HG03342 (cell line): Measurements from ENCODE around the gene ACAT2.
A peak's percentile ranks its signal among the peaks of the same experiment; 100 is the strongest.
"Not testable (repeated sequence)": the region's sequence is repeated elsewhere in the genome, so short reads cannot be mapped to it uniquely, and the experiment has no call there.

Source experiments
- ATAC-seq: cut with Tn5 transposase; IDR thresholded peaks from one replicate; pipeline ENCODE4 v1.9.1; 2021; ENCODE audit warnings: mild to moderate bottlenecking, moderate library complexity; ENCODE audit not compliant: unreplicated experiment

The ACAT2 gene

DNA sequence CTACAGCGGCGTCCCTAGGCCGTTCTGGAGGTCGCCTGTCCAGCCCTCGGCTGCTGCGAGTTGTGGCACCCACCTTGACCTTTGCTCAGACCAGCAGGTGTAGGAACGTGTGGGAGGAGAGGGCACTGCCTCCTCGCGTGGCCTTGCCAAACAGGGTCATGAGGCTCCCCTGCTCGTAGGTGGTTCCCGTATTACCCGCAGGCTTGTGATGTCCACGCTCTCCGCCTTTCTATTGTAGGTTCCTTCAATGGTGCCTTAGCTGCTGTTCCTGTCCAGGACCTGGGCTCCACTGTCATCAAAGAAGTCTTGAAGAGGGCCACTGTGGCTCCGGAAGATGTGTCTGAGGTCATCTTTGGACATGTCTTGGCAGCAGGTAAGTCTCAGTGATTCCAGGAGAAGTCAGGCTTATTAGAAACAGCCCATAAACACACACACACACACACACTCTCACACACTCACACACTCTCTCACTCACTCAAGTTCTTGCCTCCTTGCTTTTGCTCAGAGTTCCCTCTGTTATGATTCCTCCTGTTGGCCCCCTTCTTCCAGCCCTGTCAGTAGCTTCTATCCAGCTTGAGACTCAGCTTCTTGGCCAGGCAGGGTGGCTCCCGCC, 942 bp downstream of the ACAT2 start:
- ATAC-seq: peak; percentile 3

DNA sequence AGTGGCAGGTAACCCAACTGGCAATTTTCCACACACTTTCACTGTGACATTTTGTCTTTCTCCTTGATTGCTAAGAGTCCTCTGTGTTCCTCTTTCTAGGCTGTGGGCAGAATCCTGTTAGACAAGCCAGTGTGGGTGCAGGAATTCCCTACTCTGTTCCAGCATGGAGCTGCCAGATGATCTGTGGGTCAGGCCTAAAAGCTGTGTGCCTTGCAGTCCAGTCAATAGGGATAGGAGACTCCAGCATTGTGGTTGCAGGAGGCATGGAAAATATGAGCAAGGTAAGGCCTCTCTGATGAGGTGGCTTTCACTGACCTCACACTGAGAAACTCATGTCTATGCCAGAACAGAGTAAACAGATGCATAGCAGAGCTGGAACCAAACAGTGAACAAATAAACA, 5.1 kb downstream of the ACAT2 start:
- ATAC-seq: no peak

DNA sequence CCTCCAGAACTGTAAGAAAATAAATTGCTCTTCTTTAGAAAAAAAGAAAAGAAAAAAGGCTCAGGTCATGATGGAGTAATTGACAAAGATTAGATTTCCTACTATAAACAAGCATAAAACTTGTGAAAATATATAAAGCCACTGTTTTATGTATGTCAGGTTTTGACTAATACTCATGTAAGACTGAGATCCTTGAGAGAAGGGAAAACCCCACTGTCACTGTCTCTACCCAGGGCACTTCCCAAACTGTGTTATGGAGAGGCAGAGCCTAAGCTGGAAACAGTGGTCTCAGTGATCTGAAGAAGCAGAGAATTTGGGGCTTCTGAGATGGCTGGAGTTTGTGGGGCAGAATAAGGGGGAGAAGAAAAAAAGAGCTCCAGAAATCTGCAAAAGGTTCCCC, 7.6 kb downstream of the ACAT2 start:
- no peak for ATAC-seq

DNA sequence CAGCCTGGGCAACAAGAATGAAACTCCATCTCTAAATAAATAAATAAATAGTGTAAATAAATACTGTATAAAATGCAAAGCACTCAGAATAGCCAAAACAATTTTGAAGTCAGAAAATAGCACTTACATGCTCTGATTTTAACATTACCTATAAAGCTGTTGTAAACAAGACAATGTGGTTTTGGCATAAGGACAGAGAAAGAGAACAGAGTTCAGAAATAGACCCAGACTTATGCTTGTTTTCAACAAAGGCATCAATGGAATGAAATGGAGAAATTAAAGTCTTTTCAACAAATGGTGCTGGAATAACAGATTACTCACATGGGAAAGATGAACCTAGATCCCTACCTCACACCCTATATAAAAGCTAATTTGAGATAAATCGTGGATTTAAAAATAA, 10.4 kb downstream of the ACAT2 start:
- ATAC-seq: no peak

DNA sequence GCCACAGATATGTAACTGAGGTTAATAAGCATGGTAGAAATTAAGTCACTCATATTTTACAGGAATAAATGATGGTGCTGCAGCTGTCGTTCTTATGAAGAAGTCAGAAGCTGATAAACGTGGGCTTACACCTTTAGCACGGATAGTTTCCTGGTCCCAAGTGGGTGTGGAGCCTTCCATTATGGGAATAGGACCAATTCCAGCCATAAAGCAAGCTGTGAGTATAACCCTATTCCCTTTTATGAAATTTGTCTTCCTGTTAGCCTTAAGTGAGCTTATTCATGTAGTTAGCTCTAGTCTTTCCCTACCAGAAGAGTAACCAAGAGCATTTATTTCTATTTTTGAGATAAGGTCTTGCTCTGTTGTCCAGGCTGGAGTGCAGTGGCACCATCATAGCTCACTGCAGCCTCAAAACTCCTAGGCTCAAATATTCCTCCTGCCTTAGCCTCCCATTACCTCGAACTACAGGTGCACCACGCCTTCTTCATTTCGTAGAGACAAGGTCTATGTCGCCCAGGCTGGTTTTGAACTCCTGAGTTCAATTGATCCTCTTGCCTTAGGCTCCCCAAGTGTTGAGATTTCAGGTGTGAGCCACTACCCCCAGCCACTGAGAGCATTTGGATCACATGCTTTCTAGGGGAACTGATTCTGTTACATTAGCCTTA, 15.5 kb downstream of the ACAT2 start:
- ATAC-seq: no peak

DNA sequence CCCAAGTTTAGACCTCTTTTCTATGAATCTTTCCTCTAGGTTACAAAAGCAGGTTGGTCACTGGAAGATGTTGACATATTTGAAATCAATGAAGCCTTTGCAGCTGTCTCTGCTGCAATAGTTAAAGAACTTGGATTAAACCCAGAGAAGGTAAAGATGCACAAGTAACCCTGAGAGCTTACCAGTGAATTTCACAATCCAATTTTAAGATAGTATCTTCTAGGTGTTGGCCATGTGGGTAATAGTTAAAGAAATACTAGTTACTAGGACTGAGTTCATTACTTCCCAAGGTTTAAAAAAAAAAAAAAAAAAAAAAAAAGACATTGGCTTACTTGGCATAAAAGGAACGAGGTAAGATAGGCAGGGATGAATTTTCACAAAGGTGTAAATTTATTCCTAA, 16.3 kb downstream of the ACAT2 start:
- no peak for ATAC-seq

DNA sequence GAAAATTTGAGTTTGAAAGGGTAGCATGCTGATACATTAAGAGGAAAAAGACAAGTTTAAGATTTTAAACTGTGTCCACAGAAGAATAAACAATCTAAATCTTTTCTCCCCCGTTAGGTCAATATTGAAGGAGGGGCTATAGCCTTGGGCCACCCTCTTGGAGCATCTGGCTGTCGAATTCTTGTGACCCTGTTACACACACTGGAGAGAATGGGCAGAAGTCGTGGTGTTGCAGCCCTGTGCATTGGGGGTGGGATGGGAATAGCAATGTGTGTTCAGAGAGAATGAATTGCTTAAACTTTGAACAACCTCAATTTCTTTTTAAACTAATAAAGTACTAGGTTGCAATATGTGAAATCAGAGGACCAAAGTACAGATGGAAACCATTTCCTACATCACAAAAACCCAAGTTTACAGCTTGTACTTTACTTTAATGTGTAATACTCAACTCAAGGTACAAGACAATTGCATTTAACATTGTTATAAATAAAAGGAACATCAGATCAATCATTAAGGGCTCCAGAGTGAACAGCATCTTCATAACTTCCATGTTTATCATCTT, 16.8 kb downstream of the ACAT2 start:
- no peak for ATAC-seq

DNA sequence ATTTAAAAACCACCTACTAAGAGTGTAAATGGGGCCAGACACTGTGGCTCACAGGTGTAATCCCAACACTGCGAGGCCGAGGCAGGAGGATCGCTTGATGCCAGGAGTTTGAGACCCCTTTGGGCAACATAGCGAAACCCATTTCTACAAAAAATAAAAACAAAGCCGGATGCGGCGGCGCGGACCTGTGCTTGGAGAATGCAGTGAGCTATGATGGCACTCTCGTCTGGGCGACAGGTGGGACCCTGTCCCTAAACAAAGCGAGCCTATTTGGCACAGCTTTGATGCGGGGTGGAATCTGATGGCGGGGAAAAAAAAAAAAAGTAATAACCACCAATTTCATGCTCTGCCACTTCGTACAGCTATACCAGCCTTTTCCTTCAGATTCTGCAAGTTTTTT, 26.4 kb downstream of the ACAT2 start:
- no peak for ATAC-seq

DNA sequence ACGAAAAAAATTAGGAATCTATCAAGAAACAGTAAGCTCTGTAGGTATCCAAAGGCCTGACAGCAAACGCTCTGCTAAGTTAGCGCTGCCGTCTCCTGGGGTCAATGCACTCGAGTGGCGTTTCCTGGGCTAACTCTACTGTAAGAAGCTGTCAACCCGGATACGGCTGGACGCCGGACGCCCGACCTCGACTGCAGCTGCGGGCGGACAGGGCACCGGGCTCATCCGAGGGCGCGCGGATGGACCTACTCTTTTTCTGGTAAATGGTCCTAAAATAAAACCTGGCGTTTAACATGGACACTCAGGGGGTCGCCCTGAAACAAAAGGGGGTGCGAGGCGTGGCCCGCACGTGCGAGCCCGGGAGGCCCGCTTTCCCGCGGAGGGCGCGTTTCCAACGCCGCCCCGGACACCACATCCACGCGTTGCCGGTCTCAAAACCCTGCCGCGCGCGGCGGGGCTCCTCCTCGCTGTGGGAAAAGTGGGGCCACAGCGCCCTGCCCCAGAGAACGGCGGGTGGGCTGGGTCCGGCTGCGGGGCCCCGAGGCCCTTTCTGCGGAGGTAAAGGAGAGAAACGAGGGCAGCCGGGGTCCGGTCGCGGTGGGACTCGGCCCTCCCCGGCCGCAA, 27.0 kb downstream of the ACAT2 start:
- peak; percentile 0 for ATAC-seq

DNA sequence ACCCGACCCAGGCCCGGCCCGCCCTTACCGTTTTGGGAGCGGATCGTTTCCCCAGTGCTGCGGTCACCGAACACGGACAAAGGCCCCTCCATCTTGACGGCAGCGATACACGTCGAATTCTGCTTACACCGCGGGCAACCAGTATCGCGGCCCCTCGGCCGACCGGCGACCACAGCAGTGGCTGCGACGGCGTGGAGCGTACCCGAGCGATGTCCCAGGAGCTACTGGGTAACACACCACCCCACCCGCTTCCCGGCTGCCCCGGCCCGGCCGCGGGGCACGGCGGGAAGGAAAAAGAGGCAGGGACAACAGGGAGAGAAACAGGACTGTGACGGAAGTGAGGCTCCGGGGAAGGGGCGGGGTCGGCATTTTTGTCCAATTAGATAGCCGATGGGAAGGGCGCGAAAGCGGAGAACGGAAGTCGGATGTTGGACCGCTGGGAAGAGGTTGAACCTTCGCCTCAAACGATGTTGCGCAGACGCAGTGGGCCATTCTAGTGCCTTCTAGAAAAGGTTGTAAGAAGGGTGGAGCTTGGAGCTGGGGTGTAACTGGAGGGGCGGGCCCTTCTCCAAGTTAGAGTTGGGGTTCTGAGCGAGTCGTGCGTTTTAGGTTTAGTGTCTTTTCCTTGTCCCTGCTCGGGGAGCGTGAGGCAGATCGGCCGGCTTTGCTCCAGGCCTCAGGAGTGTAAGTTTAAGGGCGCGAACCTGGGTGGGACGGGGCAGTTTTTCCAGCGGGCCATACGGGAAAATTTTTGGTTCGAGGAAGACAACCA, 27.7 kb downstream of the ACAT2 start, which contains the start of gene TCP1:
TCP1 (minus strand) TSS at position 226 of the 772 bp plus-strand sequence; CDS start at position 92, 134 bp downstream.
- ATAC-seq: peak; percentile 69

DNA sequence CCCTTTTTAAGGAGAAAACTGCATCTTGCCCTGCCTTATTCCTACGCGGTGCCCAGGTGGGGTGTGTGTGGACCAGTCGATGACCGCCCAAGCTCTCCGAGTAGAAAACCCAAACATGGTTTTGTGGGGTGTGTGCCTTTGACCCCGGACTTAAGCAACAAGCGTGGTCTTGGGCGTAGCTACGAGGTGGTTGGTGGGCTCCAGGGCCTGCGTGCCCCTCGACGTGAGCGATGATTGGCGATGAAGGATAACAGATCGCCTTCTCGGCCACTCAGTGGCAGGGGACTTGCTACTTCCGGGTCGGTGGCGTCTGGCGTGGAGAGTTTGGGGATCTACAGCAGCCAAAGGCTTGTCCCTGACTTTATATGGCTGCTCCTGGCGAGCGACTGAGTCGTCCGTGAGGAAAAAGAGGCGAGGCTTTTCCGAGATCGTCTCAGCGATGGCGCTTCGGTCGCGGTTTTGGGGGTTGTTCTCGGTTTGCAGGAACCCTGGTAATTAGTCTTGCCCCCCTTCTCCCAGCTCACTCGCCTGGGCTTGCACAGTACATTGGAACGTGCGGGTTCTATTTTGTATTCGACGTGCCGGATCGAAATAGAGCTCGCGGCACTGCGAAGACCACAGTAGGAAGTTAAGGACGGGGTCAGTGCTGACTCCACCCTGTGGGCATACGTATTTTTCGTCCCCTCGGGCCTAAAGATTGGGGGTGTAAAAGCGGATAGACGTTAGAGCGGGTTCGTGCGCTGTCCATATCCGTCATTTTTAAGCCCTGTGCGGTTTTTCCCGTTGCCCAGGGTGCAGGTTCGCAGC, 28.5 kb downstream of the ACAT2 start, which contains the start of gene MRPL18:
MRPL18 (plus strand) TSS at position 319 of the 807 bp plus-strand sequence; CDS start at position 440, 121 bp downstream.
- peak; percentile 83 for ATAC-seq

DNA sequence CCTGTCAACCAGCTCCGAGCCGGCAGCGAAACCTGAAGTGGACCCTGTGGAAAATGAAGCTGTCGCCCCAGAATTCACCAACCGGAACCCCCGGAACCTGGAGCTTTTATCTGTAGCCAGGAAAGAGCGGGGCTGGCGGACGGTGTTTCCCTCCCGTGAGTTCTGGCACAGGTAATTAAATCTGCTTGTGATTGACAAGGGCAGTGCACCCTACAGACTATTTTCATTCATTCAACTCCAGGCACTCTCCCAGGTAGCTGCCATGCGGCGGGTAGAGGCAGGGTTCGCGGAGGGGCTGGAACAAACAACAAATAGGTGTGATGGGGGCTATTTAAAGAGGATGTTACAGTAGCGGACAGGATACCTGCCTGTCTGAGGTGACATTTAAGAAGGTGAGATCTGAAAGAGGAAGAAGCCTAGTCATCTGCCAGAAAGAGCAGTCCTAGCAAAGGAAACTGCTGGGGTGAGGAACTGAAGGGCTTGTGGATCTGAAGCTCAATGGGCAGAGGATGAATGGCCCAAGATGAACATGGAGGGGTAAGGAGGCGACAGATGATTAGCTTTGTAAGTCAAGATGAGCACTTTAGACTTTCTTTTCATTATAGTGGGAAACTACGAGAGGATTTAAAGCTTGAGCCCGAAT, 29.2 kb downstream of the ACAT2 start:
- ATAC-seq: no peak

DNA sequence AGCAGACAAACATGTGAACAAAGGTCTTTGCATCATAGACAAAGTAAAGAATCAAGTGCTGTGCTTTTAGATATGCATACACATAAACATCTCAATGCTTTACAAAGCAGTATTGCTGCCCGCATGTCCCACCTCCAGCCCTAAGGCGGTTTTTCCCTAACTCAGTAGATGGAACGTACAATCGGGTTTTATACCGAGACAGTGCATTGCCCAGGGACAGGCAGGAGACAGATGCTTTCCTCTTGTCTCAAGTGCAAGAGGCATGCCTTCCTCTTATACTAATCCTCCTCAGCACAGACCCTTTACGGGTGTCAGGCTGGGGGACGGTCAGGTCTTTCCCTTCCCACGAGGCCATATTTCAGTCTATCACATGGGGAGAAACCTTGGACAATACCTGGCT, 33.1 kb downstream of the ACAT2 start:
- not testable (repeated sequence) for ATAC-seq

DNA sequence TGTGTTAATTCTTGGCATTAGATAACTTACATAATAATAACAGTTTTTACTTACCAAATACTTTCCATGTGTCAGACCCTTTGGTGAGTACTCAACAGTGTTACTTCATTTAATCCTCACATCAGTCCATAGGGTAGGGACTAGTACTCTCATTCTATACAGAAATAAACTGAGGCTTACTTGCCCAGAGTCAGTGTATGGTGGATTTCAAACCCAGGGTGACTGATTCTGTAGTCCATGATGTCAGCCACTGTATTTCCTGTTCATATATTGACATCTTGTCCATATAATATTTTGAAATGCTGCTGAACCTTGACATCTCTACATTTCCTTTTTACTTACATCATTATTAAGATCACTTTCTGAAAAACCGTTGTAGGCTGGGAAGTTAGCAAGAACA, 35.7 kb downstream of the ACAT2 start:
- no peak for ATAC-seq

DNA sequence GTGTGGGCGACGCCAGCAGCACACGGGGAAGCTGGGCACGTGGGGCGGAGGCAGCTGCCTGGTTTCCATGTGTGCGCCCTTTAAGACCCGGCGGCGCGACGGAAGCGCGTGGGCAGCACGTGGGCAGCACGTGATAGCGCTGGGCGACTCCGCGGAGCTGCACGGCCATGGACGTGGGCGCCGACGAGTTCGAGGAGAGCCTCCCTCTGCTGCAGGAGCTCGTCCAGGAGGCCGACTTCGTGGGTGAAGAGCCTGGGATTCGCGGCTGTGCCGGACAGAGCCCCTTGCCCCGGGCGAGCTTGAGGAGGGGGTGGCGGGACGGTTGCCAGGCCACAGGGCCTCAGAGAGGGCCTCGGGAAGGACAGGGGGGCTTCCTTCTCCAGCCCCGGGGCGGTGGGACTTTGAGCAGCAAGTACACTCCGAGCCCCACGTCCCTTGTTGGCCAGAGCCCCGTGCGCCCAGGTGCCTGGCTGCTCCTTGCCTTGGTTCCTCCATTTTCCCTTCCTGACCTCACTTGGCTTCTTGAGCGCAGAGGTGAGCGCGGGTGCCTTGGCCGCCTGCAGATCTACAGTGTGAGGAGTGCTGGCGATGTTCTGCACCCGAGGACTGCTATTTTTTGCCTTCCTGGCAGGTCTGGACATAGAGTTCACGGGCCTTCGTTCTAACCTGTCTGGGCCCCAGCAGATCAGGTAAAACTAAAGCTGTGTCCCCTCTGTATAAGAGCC, 38.5 kb downstream of the ACAT2 start, which contains the start of gene PNLDC1:
PNLDC1 (plus strand) TSS at position 136 of the 725 bp plus-strand sequence; CDS start at position 168, 32 bp downstream.
- no peak for ATAC-seq

DNA sequence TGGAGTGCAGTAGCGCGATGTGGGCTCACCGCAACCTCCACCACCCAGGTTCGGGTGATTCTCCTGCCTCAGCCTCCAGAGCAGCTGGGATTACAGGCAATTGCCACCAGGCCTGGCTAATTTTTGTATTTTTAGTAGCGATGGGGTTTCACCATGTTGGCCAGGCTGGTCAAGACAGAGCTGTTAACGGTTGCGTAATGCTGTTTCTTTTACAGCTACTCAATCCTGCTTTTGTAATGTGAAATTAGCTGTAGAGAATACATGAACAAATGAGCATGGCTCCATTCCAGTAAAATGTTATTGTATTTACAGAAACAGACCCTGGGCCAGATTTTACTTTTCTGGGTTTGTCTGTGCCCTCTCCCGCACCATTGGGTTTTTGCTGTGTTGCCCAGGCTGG, 40.1 kb downstream of the ACAT2 start:
- ATAC-seq: no peak

DNA sequence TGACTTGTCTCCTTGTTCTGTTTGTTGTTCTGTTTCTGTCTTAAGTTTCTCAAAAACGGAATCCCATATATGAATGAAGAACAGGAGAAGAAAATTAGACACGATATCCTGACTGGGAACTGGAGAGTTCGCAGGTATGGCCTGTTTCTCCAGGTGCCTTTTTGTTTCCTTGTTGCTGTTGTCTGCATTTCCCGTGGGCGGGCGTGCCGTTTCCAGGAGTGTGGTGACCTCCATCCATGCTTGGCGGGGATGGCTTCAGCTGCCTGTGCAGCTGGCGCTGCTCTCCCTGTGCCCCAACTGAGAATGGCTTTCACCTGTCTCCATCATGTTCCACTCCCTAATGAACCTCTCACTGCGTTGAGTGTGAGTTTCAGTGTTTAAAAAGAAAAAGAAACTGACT, 42.7 kb downstream of the ACAT2 start:
- no peak for ATAC-seq

DNA sequence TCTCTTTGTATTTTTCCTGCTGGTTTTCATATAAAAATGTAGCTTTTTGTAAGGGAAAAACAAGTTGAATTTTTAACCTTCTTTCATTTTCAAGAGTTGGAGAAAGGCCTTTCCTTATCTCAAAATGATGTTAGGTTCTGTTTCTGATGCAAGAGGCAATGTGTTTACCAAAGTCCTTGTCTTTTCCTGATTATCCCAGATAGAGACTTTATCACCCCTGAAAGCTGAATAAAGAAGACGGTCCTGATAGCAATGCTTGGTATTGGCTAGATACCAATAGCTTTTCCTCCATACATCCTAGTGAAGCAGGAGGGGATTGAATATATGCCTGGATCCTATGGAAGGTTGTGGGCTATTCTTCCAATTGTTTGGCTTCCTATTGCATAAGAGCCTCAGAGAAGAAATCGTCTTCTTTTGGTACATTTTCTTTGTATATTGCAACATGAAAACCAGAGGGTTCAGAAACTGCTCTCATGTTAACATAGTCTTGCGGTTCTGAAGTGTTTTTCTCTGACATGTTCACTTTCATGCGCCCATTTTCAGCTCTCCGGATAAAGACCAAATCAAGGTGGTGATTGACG, 43.7 kb downstream of the ACAT2 start:
- no peak for ATAC-seq

DNA sequence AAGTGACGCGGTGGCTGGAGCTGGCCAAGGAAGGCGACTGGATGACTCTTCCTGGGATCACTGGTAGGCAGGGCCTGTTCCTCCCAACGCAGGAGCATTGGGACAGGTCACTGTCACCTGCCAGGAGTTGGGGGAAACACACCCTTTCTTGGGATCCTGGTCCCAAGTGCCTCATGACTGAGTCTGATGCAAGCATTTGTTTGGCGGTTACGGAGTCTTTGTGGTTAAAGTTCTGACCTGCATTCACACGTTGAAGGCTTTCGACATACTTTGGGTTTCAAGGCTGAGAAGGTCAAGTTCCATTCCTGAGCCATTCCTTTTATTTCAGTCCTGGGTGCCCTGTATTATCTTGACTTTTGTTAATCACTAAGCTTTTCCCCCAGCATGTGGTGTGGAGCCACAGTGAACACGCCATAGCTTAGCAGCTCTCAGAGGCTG, 44.2 kb downstream of the ACAT2 start:
- ATAC-seq: no peak
